KMS-11 (cell line): Measurements from ENCODE around the gene KLF13.
A peak's percentile ranks its signal among the peaks of the same experiment; 100 is the strongest.

Source experiments
- H2AFZ ChIP-seq: fragments of 200-600 bp; sonication (generic); 2 replicates; pipeline ENCODE4 v1.6.1; 2016; ENCODE audit warnings: antibody characterized with exemption, mixed run types, low read depth
- H3K27ac ChIP-seq: fragments of 200-600 bp; sonication (generic); 2 replicates; pipeline ENCODE4 v1.6.1; 2016; ENCODE audit warnings: mild to moderate bottlenecking, mixed run types
- H3K27me3 ChIP-seq: fragments of 200-600 bp; sonication (generic); 2 replicates; pipeline ENCODE4 v1.6.1; 2017; ENCODE audit warnings: mild to moderate bottlenecking, low read depth, mixed run types, moderate library complexity; ENCODE audit not compliant: insufficient read depth
- H3K36me3 ChIP-seq: fragments of 200-600 bp; sonication (generic); 2 replicates; pipeline ENCODE4 v1.6.1; 2017; ENCODE audit warnings: mild to moderate bottlenecking, mixed run types; ENCODE audit not compliant: insufficient read depth
- H3K4me1 ChIP-seq: fragments of 200-600 bp; sonication (generic); 2 replicates; pipeline ENCODE4 v1.6.1; 2016; ENCODE audit warnings: mild to moderate bottlenecking, low read depth, mixed run types; ENCODE audit not compliant: poor library complexity, severe bottlenecking
- H3K4me2 ChIP-seq: fragments of 200-600 bp; sonication (generic); 2 replicates; pipeline ENCODE4 v1.7.0; 2016; ENCODE audit warnings: mild to moderate bottlenecking, mixed run types
- H3K4me3 ChIP-seq: fragments of 200-600 bp; sonication (generic); IDR thresholded peaks from 2 replicates; pipeline ENCODE4 v1.6.1; 2017; ENCODE audit warnings: low read depth, low read length, mixed read lengths; ENCODE audit not compliant: insufficient read depth
- H3K79me2 ChIP-seq: fragments of 200-600 bp; sonication (generic); 2 replicates; pipeline ENCODE4 v1.6.1; 2016; ENCODE audit warnings: low read depth, mixed run types; ENCODE audit not compliant: insufficient read depth
- H3K9ac ChIP-seq: fragments of 200-600 bp; sonication (generic); 2 replicates; pipeline ENCODE4 v1.6.1; 2016; ENCODE audit warnings: mild to moderate bottlenecking, mixed run types
- H4K20me1 ChIP-seq: fragments of 200-600 bp; sonication (generic); 2 replicates; pipeline ENCODE4 v1.6.1; 2016; ENCODE audit warnings: mild to moderate bottlenecking, mixed run types; ENCODE audit not compliant: insufficient read depth
- CTCF ChIP-seq: fragments of 200-600 bp; sonication (generic); conservative IDR thresholded peaks from 2 replicates; pipeline ENCODE4 v1.6.1; 2017; ENCODE audit warnings: low read depth, mild to moderate bottlenecking, antibody characterized with exemption, low read length, moderate library complexity, mixed read lengths

KLF13 gene

GRCh38 chr15:31325595-31326155 is 960 bp upstream of the KLF13 start:
- peaks cover 11% of the 10 kb centered on the region for H4K20me1 ChIP-seq
- no peak overlapping the region for H2AFZ ChIP-seq
- peak overlapping the region; percentile 88 for H3K9ac ChIP-seq
- H3K36me3 ChIP-seq: no peaks in the 10 kb centered on the region
- peaks cover 50% of the 10 kb centered on the region for H3K4me1 ChIP-seq
- no peak for TF ChIP-seq CTCF
- H3K27me3 ChIP-seq: no peaks in the 10 kb centered on the region
- H3K27ac ChIP-seq: peak overlapping the region; percentile 96
- H3K4me2 ChIP-seq: peak overlapping the region; percentile 96
- H3K4me3 ChIP-seq: no peak overlapping the region
- H3K79me2 ChIP-seq: peaks cover 50% of the 10 kb centered on the region

GRCh38 chr15:31326875-31327668 is 437 bp downstream of the KLF13 start:
- H3K36me3 ChIP-seq: no peaks in the 10 kb centered on the region
- H3K4me1 ChIP-seq: peaks cover 54% of the 10 kb centered on the region
- no peak overlapping the region for H2AFZ ChIP-seq
- TF ChIP-seq CTCF: no peak
- H4K20me1 ChIP-seq: peaks cover 25% of the 10 kb centered on the region
- no peaks in the 10 kb centered on the region for H3K27me3 ChIP-seq
- peaks cover 62% of the 10 kb centered on the region for H3K79me2 ChIP-seq
- peak overlapping the region; percentile 58 for H3K9ac ChIP-seq
- no peak overlapping the region for H3K4me2 ChIP-seq
- no peak overlapping the region for H3K4me3 ChIP-seq
- H3K27ac ChIP-seq: peak overlapping the region; percentile 62

GRCh38 chr15:31327669-31328427 is 1.2 kb downstream of the KLF13 start:
- Histone ChIP-seq H3K27ac (peak overlapping the region; percentile 40; the same call in 1 of the 2 replicates), H3K27me3 (no peaks in the 10 kb centered on the region), H3K9ac (peak overlapping the region; percentile 42; the same call in 1 of the 2 replicates), H3K4me1 (peaks cover 54% of the 10 kb centered on the region), H3K36me3 (no peaks in the 10 kb centered on the region), H2AFZ (no peak overlapping the region), H3K4me2 (peak overlapping the region; percentile 97; the same call in 1 of the 2 replicates), H4K20me1 (peaks cover 33% of the 10 kb centered on the region), H3K4me3 (peak overlapping the region; percentile 27), H3K79me2 (peaks cover 62% of the 10 kb centered on the region)
- TF ChIP-seq CTCF: no peak

GRCh38 chr15:31328428-31328968 is 1.9 kb downstream of the KLF13 start:
- H3K27me3 ChIP-seq: no peaks in the 10 kb centered on the region
- H3K36me3 ChIP-seq: no peaks in the 10 kb centered on the region
- H3K9ac ChIP-seq: peak overlapping the region; percentile 42; the same call in 1 of the 2 replicates
- H4K20me1 ChIP-seq: peaks cover 39% of the 10 kb centered on the region
- H3K27ac ChIP-seq: peak overlapping the region; percentile 40; the same call in 1 of the 2 replicates
- peak overlapping the region; percentile 27 for H3K4me3 ChIP-seq
- H3K4me2 ChIP-seq: peak overlapping the region; percentile 97
- TF ChIP-seq CTCF: no peak
- peaks cover 62% of the 10 kb centered on the region for H3K79me2 ChIP-seq
- peaks cover 54% of the 10 kb centered on the region for H3K4me1 ChIP-seq
- H2AFZ ChIP-seq: no peak overlapping the region
